Colonic mucosa (tissue), 4 donors: Measurements from ENCODE around the gene AKAP8. TPM values are rescaled to one million over a fixed set of nuclear protein-coding genes. Genes with fewer than 3 reads are reported as not detected.
A peak's percentile ranks its signal among the peaks of the same experiment; 100 is the strongest.

ENCODE experiments used
- DNase-seq: peaks from one replicate; pipeline ENCODE4 v3.0.0-alpha.2; 2020
- H3K27ac ChIP-seq: fragments of 200-600 bp; one replicate; pipeline ENCODE4 v1.8.0; 2021
- H3K27me3 ChIP-seq: fragments of 200-600 bp; one replicate; pipeline ENCODE4 v1.8.0; 2021
- H3K36me3 ChIP-seq: fragments of 200-600 bp; one replicate; pipeline ENCODE4 v1.8.0; 2021
- H3K4me1 ChIP-seq: fragments of 200-600 bp; one replicate; pipeline ENCODE4 v1.8.0; 2021; ENCODE audit warnings: mild to moderate bottlenecking
- H3K4me3 ChIP-seq: fragments of 200-600 bp; one replicate; pipeline ENCODE4 v1.8.0; 2021
- H3K9ac ChIP-seq, 2 donors: one replicate each; pipeline ENCODE4 v1.7.0; 2013; ENCODE audit warnings: control low read depth in 2 of 2, low read depth in 2 of 2, low read length in 2 of 2
- H3K9me3 ChIP-seq: fragments of 200-600 bp; one replicate; pipeline ENCODE4 v1.8.0; 2021
- CTCF ChIP-seq: fragments of 200-600 bp; IDR thresholded peaks from one replicate; pipeline ENCODE4 v1.8.0; 2022; ENCODE audit warnings: antibody characterized with exemption, mild to moderate bottlenecking
- intact Hi-C: fragments of 100-400 bp; cut with DNase I; formaldehyde crosslinking; loops from one replicate; pipeline ENCODE4 v1.14.1; 2022
- total RNA-seq, 2 donors: library from RNA; stranded (reverse); fragmentation: NEBNext Ultra II Directional in 1 of 2; extraction: Animal tissue kit (Norgen Biotek cat#: 25700) in 1 of 2; gene quantifications; one replicate each; pipeline ENCODE4 v1.2.1, GENCODE V29; 2021
- donor health status: healthy.
- donor health status: DM: no; HTN: no; CAD: no.
- donor health status: DM: no; HTN: no; CAD: no.

Gene AKAP8
- 10 to 100 TPM; 37.0 to 55.2 TPM for total RNA-seq

GRCh38 chr19:15379083-15379998 is at the start of gene AKAP8:
TSS of gene AKAP8 (minus strand) at chr19:15379787. CDS start at chr19:15379731, 56 bp downstream.
- peak; percentile 97 for DNase-seq
- TF ChIP-seq CTCF = no peak
- H3K9me3 ChIP-seq = no peaks in the 10 kb centered on the region
- no peaks in the 10 kb centered on the region for H3K36me3 ChIP-seq
- no peaks in the 10 kb centered on the region for H3K4me1 ChIP-seq
- H3K27ac ChIP-seq = peak within 1 kb of the TSS; percentile 92
- H3K9ac ChIP-seq = peak within 1 kb of the TSS; percentile 96 to 100
- H3K27me3 ChIP-seq = no peaks in the 10 kb centered on the region
- H3K4me3 ChIP-seq = peak within 1 kb of the TSS; percentile 94
- intact Hi-C loops = loop anchor here (10.0 kb wide), 1 partner anchor 115 kb away; no protein-coding TSS in a partner anchor

- peaks cover 7% of the 10 kb centered on the region for H3K36me3 ChIP-seq
- DNase-seq = no peak
- H3K9me3 ChIP-seq = no peaks in the 10 kb centered on the region
- H3K9ac ChIP-seq = no peak overlapping the region
- intact Hi-C loops = loop anchor here (10.0 kb wide), 1 partner anchor 127 kb away; no protein-coding TSS in a partner anchor
- no peaks in the 10 kb centered on the region for H3K27me3 ChIP-seq
- no peak overlapping the region for H3K27ac ChIP-seq
- no peak overlapping the region for H3K4me3 ChIP-seq
- no peak for TF ChIP-seq CTCF
- peaks cover 13% of the 10 kb centered on the region for H3K4me1 ChIP-seq
Measured at GRCh38 chr19:15427991-15428471, 48.4 kb upstream of the AKAP8 start.

GRCh38 chr19:15427350-15427700 is 47.7 kb upstream of the AKAP8 start:
- intact Hi-C loops = loop anchor here (10.0 kb wide), 1 partner anchor 127 kb away; no protein-coding TSS in a partner anchor
- DNase-seq = no peak
- H3K36me3 ChIP-seq = peaks cover 7% of the 10 kb centered on the region

GRCh38 chr19:15426485-15427349 is 47.1 kb upstream of the AKAP8 start:
- H3K4me3 ChIP-seq = no peak overlapping the region
- DNase-seq = no peak
- no peaks in the 10 kb centered on the region for H3K27me3 ChIP-seq
- peaks cover 12% of the 10 kb centered on the region for H3K4me1 ChIP-seq
- H3K27ac ChIP-seq = no peak overlapping the region
- peaks cover 7% of the 10 kb centered on the region for H3K36me3 ChIP-seq
- no peaks in the 10 kb centered on the region for H3K9me3 ChIP-seq
- TF ChIP-seq CTCF = no peak
- no peak overlapping the region for H3K9ac ChIP-seq
- intact Hi-C loops = loop anchor here (10.0 kb wide), 1 partner anchor 128 kb away; no protein-coding TSS in a partner anchor

More at GRCh38 chr19:15427350-15427700, 47.7 kb upstream of the AKAP8 start:
- H3K4me3 ChIP-seq = no peak overlapping the region
- H3K9ac ChIP-seq = no peak overlapping the region
- no peaks in the 10 kb centered on the region for H3K9me3 ChIP-seq
- no peaks in the 10 kb centered on the region for H3K27me3 ChIP-seq
- H3K27ac ChIP-seq = no peak overlapping the region
- peaks cover 13% of the 10 kb centered on the region for H3K4me1 ChIP-seq
- TF ChIP-seq CTCF = no peak
